GM18951 (cell line): ENCODE measurements around the gene SNX6.

ENCODE experiments used
- POLR2A ChIP-seq: IDR thresholded peaks from 4 replicates; pipeline ENCODE4 v1.6.1; 2011; ENCODE audit warnings: mild to moderate bottlenecking; ENCODE audit not compliant: insufficient read length, insufficient read depth; ENCODE audit errors: extremely low read depth
- in situ Hi-C: fragments of 300-500 bp; cut with MboI; formaldehyde crosslinking; loops from one replicate; pipeline ENCODE4 v1.12.0; 2022; ENCODE audit warnings: low sequenced_read_pairs, mixed read lengths, inconsistent platforms; ENCODE audit not compliant: unreplicated experiment

The SNX6 gene

GRCh38 chr14:34616360-34616759 lies 13.6 kb downstream of the SNX6 start:
- in situ Hi-C loops: no loop called here
- TF ChIP-seq POLR2A: no peak

GRCh38 chr14:34615507-34615906 lies 14.4 kb downstream of the SNX6 start:
- in situ Hi-C loops: no loop called here
- TF ChIP-seq POLR2A: no peak

GRCh38 chr14:34614638-34615037 lies 15.3 kb downstream of the SNX6 start:
- no peak for TF ChIP-seq POLR2A
- in situ Hi-C loops: no loop called here

- in situ Hi-C loops: no loop called here
Measured at GRCh38 chr14:34610101-34610500, 19.8 kb downstream of the SNX6 start.

GRCh38 chr14:34605461-34605860 lies 24.5 kb downstream of the SNX6 start:
- no peak for TF ChIP-seq POLR2A
- in situ Hi-C loops: no loop called here

More at GRCh38 chr14:34610101-34610500, 19.8 kb downstream of the SNX6 start:
- no peak for TF ChIP-seq POLR2A

- no peak for TF ChIP-seq POLR2A
- in situ Hi-C loops: no loop called here
Measured at GRCh38 chr14:34604995-34605394, 25.0 kb downstream of the SNX6 start.

- TF ChIP-seq POLR2A: no peak
- in situ Hi-C loops: no loop called here
Measured at GRCh38 chr14:34596891-34597290, 33.1 kb downstream of the SNX6 start.

GRCh38 chr14:34593740-34594375 lies 36.1 kb downstream of the SNX6 start:
- TF ChIP-seq POLR2A: no peak
- in situ Hi-C loops: no loop called here

GRCh38 chr14:34592623-34593022 lies 37.3 kb downstream of the SNX6 start:
- no peak for TF ChIP-seq POLR2A

GRCh38 chr14:34583525-34583924 lies 46.4 kb downstream of the SNX6 start:
- in situ Hi-C loops: no loop called here
- TF ChIP-seq POLR2A: no peak

More at GRCh38 chr14:34592623-34593022, 37.3 kb downstream of the SNX6 start:
- in situ Hi-C loops: no loop called here

GRCh38 chr14:34582117-34582680 lies 47.7 kb downstream of the SNX6 start:
- TF ChIP-seq POLR2A: no peak
- in situ Hi-C loops: no loop called here

- TF ChIP-seq POLR2A: no peak
- in situ Hi-C loops: no loop called here
Measured at GRCh38 chr14:34580381-34580780, 49.6 kb downstream of the SNX6 start.

- TF ChIP-seq POLR2A: no peak
Measured at GRCh38 chr14:34571771-34572170, 58.2 kb downstream of the SNX6 start.

GRCh38 chr14:34569750-34570149 lies 60.2 kb downstream of the SNX6 start:
- no peak for TF ChIP-seq POLR2A
- in situ Hi-C loops: no loop called here

More at GRCh38 chr14:34571771-34572170, 58.2 kb downstream of the SNX6 start:
- in situ Hi-C loops: no loop called here
